Astrocyte of the cerebellum (primary cell): ENCODE data around the gene SH2D3C.

ENCODE experiments used
- DNase-seq: peaks from one replicate; pipeline ENCODE4 v3.0.0-alpha.2; 2011; ENCODE audit warnings: low read depth
- H3K4me3 ChIP-seq: 2 replicates; pipeline ENCODE4 v1.5.1; 2011; ENCODE audit warnings: mild to moderate bottlenecking, low read depth, low read length, moderate library complexity
- in situ Hi-C: cut with HindIII; loops from 2 replicates; pipeline ENCODE4 v1.10.0; 2017; ENCODE audit warnings: low sequenced_read_pairs
- TF ChIP-seq, protein P1 (sequence below): IDR thresholded peaks from 2 replicates; pipeline ENCODE4 v1.5.1; 2012; ENCODE audit warnings: low read length, low read depth, moderate library complexity, mild to moderate bottlenecking; ENCODE audit errors: missing control alignments

Gene SH2D3C

DNA sequence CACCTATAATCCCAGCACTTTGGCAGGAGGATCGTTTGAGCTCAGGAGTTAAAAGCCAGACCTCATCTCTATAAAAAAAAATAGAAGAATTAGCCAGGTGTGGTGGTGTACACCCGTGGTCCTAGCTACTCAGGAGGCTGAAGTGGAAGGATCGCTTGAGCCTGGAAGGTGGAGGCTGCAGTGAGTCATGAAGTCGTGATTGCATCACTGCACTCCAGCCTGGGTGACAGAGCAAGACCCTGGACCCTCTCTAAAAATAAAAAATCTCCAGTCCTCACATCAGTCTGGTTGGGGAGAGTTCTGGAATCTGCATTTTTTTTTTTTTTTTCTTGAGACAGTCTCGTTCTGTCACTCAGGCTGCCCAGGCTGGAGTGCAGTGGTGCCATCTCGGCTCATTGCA is 33.5 kb upstream of the SH2D3C start:
- no peak for DNase-seq
- H3K4me3 ChIP-seq, result no peak overlapping the region
- TF ChIP-seq, protein P1, sequence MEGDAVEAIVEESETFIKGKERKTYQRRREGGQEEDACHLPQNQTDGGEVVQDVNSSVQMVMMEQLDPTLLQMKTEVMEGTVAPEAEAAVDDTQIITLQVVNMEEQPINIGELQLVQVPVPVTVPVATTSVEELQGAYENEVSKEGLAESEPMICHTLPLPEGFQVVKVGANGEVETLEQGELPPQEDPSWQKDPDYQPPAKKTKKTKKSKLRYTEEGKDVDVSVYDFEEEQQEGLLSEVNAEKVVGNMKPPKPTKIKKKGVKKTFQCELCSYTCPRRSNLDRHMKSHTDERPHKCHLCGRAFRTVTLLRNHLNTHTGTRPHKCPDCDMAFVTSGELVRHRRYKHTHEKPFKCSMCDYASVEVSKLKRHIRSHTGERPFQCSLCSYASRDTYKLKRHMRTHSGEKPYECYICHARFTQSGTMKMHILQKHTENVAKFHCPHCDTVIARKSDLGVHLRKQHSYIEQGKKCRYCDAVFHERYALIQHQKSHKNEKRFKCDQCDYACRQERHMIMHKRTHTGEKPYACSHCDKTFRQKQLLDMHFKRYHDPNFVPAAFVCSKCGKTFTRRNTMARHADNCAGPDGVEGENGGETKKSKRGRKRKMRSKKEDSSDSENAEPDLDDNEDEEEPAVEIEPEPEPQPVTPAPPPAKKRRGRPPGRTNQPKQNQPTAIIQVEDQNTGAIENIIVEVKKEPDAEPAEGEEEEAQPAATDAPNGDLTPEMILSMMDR, result no peak
- in situ Hi-C loops, result no loop called here

DNA sequence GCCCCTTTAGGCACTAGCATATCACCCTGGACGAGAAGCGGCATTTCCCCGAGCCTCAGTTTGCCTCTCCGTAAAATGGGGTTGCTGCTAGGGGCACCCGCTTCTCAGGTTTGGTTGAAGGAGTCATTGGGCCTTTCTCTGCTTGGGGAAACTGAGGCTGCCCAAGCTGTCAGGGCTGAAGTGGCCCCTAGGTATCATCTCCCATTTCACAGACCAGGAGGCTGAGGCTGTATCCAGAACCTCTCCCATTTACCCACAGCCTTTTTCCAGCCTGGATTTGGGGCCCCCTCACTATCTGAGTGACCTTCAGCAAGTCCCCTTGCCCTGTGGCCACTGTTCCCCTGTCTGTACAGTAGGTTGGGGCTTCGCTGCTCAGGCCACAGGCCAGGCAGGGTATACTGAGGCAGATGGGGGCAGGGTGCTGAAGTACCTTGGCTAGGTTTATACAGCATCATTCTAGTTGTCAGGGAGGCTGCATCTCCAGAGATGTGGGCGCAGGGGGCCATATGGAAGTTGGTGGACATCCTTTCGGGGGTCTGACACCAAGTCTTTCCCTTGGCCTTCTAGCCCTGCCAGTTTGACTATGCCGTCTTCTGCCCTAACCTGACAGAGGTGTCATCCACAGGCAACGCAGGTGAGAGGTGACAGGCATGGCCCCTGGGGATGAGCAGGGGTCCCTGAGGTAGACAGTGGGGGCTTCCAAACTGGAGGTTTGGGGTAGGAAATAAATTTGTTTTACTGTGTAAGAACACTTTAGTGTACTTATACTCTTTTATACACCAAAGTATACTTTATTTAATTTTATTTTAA is 32.1 kb upstream of the SH2D3C start:
- no peak for DNase-seq
- H3K4me3 ChIP-seq, result no peak overlapping the region
- in situ Hi-C loops, result no loop called here
- TF ChIP-seq, protein P1, result no peak

DNA sequence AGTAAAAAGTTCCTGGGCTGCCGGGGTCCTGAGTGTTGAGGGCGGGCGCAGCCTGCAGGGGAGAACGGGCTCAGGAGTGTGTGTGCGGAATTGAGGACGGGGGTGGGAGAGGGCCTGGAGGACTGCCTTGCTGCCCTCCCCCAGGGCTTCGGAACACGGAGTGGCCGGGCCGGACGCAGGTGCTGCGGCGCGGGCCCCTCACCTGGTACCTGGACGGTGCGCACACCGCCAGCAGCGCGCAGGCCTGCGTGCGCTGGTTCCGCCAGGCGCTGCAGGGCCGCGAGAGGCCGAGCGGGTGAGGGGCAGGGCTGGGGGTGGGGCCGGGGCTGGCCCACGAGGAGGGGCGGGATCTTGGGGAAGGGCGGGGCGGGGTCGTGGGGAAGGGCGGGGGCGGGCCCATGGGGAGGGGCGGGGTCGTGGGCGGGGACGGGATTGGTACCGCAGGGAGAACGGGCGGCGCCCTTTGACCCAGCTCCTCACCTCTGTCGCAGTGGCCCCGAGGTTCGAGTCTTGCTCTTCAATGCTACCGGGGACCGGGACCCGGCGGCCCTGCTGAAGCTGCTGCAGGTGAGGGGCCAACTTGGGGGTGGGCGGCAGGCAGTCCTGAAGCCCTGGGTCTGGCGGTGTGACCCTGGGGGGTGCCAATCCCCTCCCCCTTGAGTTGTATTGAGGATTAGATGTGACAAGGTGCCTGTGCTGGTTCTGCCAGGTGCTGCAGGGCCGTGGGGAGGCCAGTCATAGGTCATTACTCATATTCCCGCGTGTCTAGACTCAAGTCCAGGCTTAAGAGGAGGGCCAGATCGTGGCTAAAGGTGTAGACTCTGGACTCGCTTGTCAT is 31.3 kb upstream of the SH2D3C start:
- in situ Hi-C loops, result no loop called here
- DNase-seq, result no peak
- TF ChIP-seq, protein P1, result no peak
- no peak overlapping the region for H3K4me3 ChIP-seq

DNA sequence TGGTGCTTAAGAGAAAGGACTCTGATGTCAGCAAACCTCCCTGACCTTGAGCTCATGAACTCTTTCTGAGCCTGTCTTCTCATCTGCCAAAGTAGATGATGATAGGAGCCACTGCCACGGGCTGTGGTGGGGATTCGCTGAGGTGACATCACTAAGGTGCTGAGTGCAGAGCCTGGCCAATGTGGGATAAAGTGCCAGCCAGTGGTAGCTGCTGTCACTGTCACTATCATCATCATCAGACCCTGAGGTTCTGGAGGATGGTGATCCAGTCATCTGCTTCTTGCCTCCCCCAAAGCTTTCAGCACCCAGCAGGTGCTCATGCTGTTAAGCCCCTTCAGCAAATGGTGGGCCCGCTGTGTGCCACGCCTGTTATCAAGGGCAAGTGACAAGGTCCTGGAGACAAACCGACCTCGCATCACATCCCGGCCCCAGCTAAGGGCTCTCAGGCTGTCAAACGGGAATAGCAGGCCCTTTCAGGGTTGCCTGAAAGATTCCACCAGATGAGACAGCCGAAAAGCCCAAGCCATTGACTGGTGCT is 30.6 kb upstream of the SH2D3C start:
- H3K4me3 ChIP-seq, result no peak overlapping the region
- no peak for DNase-seq
- in situ Hi-C loops, result no loop called here
- TF ChIP-seq, protein P1, result no peak

DNA sequence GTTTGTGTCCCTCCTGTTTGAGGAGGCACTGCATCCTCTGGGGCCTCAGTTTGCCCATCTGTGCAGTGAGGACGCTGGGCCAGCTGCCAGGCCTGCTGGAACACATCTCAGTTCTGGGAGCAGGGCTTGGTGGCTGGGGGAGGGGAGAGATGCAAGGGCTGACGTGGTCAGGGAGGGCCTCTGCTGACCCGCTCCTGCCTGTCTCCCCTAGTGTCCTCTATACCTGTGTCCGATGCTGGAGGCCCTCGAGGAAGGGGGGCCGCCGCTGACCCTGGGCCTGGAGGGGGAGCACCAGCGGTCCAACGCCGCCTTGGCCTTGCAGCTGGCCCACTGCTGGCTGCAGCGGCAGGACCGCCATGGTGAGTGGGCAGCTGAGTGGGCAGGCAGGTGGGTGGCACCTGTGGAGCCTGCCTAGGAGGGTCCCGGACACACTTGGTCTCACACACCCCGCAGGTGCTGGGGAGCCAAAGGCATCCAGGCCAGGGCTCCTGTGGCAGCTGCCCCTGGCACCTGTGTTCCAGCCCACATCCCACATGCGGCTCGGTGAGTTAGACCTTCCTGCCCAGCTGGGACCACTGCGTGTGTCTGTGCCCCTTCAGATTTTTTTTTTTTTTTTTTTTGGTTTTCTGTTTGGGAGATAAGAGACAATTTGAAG is 30.0 kb upstream of the SH2D3C start:
- TF ChIP-seq, protein P1, result no peak
- no peak overlapping the region for H3K4me3 ChIP-seq
- in situ Hi-C loops, result no loop called here

DNA sequence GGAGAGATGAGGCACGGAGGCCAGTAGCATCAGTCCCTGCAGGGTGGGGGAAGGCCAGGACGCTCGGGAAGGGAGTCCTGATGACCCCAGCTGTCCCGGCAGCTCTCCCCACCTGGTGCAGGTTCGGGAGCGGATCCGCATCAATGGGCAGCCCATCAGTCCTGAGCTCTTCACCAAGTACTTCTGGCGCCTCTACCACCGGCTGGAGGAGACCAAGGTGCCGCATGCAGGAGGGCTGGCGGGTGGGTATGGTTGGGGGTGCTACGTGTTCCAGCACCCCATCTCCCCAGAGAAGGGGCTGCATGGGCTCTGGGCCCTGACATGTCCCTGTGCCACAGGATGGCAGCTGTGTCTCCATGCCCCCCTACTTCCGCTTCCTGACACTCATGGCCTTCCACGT is 28.4 kb upstream of the SH2D3C start:
- H3K4me3 ChIP-seq, result no peak overlapping the region
- in situ Hi-C loops, result no loop called here
- DNase-seq, result no peak
- TF ChIP-seq, protein P1, result no peak

More for the DNA sequence above, 30.0 kb upstream of the SH2D3C start:
- no peak for DNase-seq
